COLO829 (cell line): ENCODE data around the gene AGXT.

Source experiments
- DNase-seq: peaks from one replicate; pipeline ENCODE4 v3.0.0; 2012; ENCODE audit warnings: low spot score

AGXT gene

DNA sequence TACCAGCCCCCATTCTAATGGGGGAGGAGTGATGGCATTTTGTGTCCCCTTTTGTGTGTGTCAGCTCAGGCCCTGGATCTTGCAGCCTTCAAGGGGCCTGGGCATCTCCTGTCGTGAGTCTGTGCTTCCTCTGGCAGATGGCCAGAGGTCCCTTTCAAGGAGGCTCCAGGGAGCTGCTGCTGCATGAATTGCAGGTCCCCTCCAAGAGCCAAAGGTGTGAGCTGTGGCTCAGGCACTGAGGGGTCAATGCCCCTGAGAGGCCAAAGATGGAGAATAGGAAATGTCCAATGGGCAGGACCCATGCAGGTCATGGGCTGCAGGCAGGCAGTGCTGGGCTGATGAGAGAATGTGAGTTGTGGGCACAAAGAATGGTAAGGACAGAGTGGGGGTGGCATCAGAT, 16.9 kb downstream of the AGXT start:
- no peak for DNase-seq

DNA sequence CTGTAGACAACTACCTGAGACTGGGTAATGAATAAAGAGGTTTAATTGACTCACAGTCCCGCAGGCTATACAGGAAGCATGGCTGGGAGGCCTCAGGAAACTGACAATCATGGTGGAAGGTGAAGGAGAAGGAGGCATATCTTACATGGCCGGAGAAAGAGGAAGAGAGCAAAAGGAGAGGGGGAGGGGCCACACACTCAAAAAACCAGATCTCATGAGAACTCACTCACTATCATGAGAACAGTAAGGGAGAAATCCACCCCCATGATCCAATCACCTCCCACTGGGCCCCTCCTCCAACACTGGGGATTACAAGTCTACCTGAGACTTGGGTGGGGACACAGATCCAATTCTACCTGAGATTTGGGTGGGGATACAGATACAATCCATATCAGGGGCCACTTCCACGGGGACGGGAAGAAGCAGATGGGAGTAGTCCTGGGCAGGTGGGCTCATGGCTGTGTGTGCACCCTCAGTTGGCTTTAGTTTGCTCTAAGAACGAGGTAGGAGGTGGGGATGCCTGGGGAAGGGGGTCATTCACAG, 17.5 kb downstream of the AGXT start:
- no peak for DNase-seq

DNA sequence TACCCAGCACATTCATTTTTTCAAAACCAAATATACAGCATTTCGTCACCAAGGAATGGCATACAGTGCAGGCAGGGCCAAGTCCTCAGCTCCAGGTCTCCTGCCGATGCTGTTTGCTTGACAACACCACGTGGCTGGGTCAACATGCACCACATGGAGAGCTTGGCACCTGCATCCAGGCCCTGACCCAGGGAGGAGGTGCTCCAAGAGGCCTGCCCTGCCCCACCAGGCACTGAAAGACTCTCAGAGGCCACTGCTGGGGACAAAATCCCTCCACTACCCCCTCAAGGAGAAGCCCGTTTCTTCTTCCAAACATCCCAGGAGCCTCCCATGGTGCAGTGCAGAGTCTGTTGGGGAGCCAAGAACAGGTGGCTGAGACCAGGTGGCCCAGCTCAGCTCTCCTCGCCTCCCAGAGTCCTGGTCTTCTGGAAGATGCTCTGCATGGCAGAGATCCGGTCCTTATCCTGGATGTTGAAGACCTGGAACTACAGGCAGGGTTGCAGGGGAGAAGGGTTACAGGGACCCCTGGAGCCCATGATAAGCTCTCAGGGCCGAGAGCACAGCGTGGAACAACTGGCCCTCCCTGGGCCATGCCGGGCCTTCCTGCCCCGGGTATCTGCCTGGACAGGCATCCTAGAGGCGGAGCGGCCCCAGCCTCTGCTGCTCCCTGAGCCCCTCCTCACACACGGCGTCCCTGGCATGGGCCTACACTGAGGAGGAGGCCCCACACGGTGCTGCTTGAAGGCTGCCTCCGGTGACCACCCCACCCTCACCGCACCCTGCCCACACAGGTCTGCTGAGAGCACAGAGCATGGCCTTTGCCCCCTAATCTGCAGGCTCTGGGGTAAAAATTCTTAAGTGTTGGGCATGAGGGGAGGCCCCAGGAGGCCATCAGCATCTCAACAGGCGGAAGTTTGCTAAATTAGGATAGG, 18.3 kb downstream of the AGXT start:
- no peak for DNase-seq

DNA sequence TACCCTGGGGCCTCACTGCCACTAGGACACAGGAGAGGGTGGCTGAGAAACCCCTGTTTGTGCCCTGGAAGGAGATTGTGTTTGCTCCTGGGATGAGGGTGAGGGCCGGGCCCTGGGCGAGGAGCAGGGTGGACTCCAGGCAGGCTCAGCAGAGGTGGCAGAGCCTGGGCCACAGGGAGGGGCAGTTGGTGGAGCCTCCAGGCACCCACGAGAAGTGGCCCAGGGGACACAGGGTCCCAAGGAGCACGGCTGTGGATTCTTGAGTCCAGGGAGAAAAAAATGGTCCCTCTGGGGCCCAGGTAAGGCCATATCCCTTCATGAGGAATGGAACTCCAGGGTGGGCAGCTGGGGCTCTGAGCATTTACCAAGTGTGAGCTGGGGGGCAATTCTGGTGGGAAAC, 19.0 kb downstream of the AGXT start:
- no peak for DNase-seq

DNA sequence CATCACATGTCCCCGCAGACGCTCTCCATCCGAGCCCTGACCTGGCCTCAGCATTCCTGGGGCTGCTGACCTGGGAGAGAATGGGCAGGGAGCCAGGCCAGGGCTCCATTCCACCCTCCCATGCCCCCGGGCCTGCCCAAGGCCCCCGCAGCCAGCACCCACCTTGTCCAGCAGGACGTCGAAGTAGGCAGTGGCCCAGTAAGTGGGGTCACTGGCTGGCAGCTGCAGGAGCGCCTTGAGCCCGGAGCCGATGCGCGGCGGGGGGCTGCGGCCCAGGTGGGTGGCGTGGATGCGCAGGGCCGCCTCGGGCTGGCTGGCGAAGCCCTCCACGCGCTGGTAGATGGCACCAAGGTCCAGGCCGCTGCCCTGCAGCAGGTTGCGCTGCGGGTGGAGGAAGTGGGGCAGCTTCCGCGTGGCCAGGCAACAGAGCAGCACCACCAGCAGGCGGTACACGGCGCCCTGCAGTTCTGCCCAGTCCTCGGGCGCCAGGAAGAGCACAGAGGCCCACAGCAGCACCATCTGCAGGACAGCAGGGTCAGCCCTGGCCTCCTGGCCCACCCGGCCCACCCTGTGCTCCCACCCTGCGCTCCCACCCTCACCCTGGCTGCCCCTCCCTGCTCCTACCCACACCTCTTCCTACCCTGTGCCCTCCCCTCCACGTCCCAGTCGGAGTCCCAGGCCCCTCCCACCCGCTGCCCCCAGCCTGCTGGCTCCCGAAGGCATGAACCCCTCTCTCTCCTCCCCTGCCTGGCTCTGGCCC, 19.7 kb downstream of the AGXT start:
- DNase-seq: no peak

DNA sequence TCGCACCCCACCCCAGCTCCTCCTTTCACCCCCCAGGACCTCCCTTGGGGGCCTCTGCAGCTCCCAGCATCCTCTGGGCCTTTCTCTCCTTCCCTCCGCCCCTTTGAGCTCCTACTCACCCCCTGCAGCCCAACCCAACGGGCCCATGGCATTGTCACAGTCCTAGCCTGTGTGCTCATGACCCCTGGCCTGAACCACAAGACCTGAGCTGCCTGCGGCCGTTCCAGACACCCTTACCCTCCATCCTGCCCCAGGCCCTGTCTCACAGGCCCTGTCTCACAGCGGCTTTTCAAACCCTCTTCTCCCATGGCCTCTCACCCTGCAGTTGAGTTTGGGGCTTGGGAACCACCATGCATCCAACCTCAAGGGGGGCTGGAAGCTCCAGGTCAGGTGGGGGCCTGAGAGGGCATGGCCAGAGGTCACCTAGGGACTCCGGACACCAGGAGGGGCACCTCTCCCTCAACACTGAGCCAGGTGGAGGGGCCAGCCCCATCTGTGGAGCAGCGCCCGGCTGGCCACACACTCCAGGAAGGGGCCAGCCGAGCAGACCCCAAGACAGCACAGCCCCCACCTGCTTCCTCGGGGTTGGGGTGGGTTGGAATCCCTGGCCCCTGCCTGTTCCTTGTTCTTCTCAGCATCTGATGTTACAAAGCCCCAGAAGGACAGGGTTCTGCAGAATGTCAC, 20.4 kb downstream of the AGXT start:
- no peak for DNase-seq

DNA sequence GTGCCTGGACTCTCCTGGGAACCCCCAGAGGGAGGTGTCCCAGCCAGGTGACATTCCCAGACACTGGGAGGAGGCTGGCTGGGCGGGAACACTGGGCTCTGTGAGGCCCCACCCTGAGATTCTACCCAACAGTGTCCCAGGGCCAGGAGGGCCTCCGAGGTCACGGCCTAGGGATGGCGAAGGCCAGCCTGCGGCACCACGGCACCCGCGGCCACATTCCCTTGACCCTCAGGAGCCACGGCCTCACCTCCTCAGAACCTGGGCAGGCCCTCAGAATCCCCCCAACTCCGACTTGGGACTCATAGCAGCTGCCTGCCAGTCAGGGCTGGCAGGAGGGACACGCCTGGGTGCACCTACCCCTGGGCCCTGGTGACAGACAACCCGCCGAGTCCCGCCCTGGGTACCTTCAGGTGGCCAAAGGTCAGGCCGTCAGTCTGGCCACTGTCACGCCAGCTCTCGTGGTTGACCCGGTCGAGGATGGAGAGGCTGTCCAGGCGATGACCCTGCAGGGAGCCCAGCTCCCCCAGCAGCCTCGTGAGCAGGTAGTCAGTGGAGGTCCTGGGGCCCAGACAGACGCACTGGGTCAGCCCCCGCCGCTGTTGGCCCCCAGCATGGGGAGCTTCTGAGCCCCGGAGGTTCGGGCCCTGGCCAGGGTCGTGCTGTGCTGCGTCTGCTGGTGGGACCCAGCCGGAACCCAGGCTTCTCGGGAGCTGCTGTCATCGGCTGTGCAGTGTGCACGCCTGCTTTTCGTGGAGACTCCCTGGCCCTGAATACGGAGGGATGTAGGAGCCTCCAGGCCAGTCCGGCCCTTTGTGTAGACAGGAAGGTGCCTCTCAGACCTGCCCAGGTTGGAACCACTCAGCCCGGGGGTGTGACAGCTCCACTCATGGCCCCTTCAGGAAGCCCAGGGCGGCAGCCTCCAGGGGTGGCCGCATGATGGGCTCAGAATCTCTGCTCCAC, 21.3 kb downstream of the AGXT start:
- no peak for DNase-seq

DNA sequence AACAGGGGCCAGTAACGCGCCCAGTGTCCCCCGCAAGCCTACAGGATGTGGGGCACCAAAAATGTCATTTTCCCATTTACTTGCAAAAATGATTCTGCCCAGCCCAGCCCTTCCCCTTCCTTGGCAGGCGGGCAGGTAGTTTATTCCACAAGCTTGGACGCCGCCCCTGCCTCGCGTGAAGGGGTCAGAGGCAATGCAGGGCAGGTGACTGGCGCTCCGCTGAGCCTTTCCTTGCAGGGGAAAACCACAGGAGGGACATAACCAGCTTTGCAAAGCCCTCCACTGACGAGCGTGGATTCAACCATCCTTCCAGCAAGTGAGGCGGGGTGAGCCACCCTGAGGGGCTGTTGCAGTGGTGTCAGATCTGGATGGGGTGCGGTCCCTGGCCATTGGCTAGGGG, 22.1 kb downstream of the AGXT start:
- no peak for DNase-seq

DNA sequence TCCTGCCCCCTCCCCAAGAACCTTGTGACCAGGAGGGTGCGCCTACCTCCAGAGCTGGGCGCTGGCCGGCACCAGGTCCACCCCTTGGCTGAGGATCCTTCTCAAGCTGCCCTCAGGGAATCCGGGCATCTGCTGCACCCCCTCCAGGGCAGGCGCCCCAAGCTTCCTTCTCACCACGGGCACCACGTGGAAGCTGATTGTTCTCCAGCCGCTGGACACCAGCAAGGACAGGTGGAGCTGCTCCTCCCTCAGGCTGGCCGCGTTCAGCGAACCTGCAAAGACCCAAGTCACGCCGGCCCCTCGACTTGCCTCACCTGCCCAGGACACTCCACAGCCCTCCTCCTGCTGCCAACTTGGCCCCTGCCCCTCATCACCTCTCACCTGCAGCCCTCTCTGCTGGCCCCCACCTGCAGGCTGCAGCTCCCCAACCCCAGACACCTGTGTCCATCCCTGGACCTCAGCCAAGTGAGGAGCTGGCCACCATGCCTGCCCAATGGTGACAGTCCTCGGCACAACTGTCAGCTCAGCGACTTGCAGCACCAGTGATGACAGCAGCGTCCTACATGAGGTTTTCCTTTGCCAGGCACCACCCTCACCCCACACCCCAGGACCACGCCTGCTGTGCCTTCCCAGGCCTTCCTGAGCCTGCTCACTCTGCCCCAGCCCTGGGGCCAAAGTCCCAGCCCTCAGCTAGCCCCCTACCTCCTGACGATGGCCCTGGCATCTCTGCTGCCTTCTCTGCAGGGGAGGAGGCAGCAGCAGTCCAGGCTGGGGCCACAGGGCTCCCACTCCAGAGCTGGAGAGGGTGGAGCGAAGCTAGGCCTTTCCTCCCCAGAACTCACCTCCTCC, 23.1 kb downstream of the AGXT start:
- DNase-seq: no peak

DNA sequence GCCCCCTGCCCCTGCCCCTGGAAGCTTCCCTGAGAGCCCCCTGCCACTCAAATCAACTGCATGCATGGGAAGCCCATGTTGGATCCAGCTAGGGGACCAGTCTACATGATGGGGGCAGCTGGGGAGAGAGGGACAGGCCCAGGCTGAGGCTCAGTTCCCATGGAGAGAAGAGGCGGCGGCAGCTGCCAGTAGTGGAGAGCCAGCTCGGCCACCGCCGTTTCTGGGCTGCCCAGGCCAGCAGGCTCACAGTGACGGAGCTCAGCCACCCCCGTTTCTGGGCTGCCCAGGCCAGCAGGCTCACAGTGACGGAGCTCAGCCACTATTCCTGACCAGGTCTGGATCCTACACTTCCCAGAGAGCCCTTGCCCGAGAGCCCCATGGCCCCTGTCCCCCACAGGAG, 23.7 kb downstream of the AGXT start:
- no peak for DNase-seq

DNA sequence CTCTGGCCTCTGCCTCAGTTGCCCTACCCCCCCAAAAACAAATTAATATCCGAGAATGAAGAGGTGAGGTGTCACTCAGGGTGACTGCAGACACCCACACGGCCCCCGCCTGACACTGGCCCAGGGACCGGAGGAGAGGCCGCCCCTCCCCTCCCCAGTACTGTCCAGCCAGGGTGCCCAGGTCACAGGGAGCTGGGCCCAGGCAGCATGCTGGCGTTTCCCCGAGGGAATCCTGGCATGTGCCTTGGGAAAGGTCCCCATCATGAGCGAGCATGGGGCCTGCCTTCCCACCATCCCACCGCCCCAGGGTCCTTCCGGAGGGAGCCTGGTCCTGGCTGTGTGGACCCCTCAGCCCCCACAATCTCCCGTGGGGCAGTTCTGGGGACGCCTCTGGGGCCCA, 24.3 kb downstream of the AGXT start:
- no peak for DNase-seq

DNA sequence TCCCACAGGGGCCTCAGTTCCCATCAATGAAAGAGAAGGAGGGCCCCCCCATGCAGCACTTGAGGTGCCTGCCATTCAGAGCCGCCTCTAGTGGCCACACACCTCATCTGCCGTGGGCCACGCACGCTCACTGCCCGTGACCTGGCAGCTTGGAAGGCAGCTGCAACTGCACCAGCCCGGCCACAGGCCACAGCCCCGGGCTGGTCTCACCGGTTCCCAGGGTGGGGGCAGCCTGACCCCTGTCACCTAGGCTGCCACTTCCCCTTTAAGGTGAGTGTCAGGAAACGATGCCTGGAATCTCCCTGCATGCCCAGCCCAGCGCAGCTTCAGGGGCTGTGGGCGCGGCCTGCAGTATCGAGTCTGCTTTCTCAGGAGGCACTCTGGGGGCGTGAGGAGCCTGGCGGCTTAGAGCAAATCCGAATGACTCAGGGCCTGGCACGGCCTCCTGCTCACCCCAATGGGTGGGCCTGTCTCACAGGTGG, 24.8 kb downstream of the AGXT start:
- no peak for DNase-seq

DNA sequence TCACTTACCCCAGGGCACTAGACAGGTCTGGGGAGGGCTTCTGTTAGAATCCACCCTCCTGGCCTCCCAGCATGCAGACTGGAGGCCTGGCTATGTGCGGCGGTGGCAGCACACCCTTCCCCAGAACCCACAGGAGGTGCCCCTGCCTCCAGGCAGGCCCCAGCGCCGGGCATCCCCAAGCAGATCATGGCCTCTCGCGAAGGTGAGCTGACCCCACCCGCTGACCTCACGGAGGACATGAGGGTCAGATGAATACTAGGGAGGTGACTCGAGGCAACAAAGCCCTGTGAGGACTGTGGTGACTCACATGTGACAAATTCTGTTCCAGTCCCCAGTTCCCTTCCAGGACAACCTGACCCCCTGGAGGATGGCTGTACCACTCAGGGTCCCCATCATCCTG, 25.4 kb downstream of the AGXT start:
- no peak for DNase-seq

DNA sequence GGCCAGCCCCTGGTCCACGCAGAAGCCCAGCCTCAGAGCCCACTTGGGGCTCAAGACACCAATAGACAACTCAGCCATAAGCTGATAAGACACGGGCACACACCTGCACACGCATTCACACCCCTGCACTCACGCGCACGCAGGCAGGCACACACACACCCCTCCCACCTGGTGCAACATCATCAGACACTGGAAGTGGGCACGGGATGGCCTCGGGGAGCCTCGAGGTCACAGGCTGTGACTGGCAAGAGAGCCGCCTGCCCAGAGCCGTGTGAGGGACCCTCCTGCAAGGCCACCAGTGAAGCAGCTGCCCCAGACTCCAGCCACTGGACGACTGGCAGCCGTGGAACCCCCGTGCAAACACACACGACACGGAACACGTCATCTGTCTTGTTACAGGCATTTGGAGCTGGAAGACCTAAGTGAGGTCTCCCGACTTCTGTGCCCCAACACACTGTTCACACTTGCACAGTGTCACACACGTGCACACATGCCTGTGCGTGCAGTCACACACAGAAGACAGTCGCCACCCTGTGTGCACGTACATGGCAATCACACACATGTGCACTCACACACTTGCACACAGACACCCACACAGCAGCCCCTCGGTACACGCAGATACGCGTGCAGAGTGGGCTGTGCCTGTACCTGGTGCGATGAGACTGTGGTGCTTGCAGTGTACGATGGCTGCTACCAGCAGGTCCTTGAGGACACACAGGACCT, 26.4 kb downstream of the AGXT start:
- DNase-seq: no peak

DNA sequence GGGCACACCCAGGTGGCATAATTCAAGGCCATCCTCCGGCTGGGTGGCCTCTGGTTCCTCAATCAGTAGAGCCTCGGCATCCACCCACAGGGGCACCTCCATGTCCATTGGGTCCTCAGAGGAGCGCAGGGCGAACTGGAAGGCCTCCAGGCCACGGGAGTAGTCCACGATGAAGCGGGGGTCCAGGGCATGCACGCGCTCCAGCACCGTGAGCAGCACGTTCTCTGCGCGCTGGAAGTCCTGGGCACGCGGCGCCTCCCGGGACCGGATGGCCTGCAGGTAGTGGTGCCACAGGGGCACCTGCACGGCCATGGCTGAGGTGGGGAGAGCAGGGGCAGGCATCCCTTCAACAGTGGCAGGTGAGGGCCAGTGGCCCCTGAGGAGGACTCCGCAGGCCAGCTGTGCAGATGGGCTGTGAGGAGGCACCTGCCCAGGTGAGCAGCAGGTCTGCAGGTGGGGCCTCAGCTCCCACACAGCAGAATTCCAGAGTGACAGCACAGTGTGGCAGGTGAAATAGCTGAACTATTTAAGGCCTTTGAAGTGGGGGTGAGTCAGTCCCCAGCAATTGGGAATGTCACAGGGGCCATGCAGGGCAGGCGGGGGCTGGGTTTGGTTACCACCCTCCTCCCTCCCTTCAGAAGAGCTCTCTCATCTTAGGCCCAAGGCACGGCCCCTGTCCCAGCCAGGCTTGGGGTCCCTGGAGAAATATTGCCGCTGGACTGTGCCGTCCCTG, 27.2 kb downstream of the AGXT start, which contains the start of gene MAB21L4:
Gene MAB21L4 (minus strand): TSS at position 501 of the 733 bp plus-strand sequence. CDS start 159 bp downstream, at position 342.
- DNase-seq: no peak

DNA sequence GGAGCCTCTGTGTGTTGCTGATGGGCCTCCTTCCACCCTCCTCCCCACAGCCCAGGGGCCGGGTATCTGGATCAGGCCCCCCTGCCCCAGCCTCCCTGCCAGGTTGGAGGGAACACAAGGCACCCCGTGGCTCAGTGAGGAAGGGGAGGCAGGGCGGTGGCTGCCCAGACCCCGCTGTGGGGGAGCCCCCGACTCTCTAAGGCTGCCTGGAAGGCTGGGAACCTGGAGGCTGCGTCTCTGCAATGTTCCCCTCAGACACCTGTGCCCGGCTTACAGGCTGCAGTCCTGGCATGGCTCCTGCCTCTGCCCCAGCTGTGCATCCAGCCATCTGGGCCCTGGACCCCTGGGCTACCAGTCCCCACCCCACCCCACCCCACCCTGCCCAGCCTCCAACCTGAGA, 27.8 kb downstream of the AGXT start:
- no peak for DNase-seq

DNA sequence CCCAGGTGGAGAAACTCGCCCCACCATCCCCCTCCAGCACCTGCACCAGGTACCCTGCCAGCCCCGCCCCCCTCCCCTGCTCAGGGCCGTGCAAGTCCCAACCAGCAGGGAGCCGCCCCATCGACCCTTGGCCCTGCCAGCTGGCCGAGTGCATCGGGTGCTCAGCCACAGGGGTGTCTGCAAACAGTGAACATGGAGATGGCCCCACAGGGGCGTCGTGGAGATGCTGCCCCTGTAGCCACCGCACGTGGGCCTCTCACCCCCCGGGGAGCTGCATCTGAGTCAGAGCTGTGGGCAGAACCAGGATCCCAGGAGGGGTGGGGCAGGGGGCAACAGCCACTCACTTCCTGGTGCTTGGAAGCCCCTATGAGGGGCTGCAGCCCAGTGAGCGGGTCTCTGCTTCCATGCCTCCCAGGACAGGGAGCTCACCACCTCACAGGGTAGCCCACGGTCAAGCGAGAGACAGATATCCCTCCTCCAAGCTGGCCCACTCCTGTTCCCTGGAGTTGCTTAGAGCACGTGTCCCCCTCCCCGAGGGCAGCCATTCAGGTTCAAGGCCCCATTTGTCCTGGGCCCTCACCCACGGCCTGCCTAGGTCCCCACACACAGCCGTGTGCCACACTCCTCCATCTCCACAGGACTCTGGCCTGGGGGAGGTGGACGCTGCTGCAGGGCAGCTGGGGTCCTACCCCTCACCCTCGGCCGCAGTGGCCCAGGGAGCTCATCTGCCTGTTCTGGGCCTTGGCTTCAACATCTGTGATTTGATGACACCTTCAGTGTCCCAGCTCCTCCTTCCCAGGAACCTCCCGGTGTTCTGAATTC, 28.5 kb downstream of the AGXT start:
- DNase-seq: no peak
